ENCODE measurements around the gene ZNF580. TPM values are rescaled to one million over a fixed set of nuclear protein-coding genes. Genes with fewer than 3 reads are reported as not detected.

ZNF580 gene
- total and polyA plus RNA-seq, 9 of the 15 experiments (the other 6 are each of a cell fraction or from before 2014, with no cell fraction given): 2.3 to 47.4 (median 6.0) TPM

- TF ChIP-seq, protein P1, sequence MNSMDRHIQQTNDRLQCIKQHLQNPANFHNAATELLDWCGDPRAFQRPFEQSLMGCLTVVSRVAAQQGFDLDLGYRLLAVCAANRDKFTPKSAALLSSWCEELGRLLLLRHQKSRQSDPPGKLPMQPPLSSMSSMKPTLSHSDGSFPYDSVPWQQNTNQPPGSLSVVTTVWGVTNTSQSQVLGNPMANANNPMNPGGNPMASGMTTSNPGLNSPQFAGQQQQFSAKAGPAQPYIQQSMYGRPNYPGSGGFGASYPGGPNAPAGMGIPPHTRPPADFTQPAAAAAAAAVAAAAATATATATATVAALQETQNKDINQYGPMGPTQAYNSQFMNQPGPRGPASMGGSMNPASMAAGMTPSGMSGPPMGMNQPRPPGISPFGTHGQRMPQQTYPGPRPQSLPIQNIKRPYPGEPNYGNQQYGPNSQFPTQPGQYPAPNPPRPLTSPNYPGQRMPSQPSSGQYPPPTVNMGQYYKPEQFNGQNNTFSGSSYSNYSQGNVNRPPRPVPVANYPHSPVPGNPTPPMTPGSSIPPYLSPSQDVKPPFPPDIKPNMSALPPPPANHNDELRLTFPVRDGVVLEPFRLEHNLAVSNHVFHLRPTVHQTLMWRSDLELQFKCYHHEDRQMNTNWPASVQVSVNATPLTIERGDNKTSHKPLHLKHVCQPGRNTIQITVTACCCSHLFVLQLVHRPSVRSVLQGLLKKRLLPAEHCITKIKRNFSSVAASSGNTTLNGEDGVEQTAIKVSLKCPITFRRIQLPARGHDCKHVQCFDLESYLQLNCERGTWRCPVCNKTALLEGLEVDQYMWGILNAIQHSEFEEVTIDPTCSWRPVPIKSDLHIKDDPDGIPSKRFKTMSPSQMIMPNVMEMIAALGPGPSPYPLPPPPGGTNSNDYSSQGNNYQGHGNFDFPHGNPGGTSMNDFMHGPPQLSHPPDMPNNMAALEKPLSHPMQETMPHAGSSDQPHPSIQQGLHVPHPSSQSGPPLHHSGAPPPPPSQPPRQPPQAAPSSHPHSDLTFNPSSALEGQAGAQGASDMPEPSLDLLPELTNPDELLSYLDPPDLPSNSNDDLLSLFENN (IDR thresholded peaks at IDR 0.05; ENCODE audit: low read depth in 2 of 2, low read length in 2 of 2): no peak
- no peak for TF ChIP-seq ZKSCAN1 (IDR thresholded peaks at IDR 0.05; ENCODE audit: low read depth, low read length)
- TF ChIP-seq, protein P2, sequence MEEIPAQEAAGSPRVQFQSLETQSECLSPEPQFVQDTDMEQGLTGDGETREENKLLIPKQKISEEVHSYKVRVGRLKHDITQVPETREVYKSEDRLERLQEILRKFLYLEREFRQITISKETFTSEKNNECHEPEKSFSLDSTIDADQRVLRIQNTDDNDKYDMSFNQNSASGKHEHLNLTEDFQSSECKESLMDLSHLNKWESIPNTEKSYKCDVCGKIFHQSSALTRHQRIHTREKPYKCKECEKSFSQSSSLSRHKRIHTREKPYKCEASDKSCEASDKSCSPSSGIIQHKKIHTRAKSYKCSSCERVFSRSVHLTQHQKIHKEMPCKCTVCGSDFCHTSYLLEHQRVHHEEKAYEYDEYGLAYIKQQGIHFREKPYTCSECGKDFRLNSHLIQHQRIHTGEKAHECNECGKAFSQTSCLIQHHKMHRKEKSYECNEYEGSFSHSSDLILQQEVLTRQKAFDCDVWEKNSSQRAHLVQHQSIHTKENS (CRISPR knock-in tag; IDR thresholded peaks at IDR 0.05): no peak
- no peak for TF ChIP-seq HNRNPL (IDR thresholded peaks at IDR 0.05; ENCODE audit: low read depth, low read length)
- TF ChIP-seq BCOR (IDR thresholded peaks at IDR 0.05): no peak
- no peak for TF ChIP-seq FOXA3 (CRISPR knock-in tag; conservative IDR thresholded peaks at IDR 0.05 in 1 of 2, IDR thresholded peaks at IDR 0.05 in 1 of 2)
- TF ChIP-seq GATAD2B (IDR thresholded peaks at IDR 0.05; ENCODE audit: borderline replicate concordance): no peak
- TF ChIP-seq NFIC (IDR thresholded peaks at IDR 0.05): no peak
- peak; percentile 85 for TF ChIP-seq KDM5B (IDR thresholded peaks at IDR 0.05; ENCODE audit: insufficient replicate concordance, low read depth, low read length)
- TF ChIP-seq CHD1 (IDR thresholded peaks at IDR 0.05; ENCODE audit: low read length): no peak
- TF ChIP-seq NEUROD1 (IDR thresholded peaks at IDR 0.05; ENCODE audit: borderline replicate concordance, low read depth, low read length, partially characterized antibody): peak; percentile 20
- TF ChIP-seq ZFX (CRISPR knock-in tag; IDR thresholded peaks at IDR 0.05): peak; percentile 62
- no peak for TF ChIP-seq ZZZ3 (IDR thresholded peaks at IDR 0.05)
- TF ChIP-seq POLR2AphosphoS5 (IDR thresholded peaks at IDR 0.05; ENCODE audit: control insufficient read depth, insufficient read depth, low read depth, low read length): peak; percentile 83
- TF ChIP-seq ZNF239 (CRISPR knock-in tag; IDR thresholded peaks at IDR 0.05): no peak
- no peak for TF ChIP-seq ZNF253 (CRISPR knock-in tag; conservative IDR thresholded peaks at IDR 0.05)
- peak; percentile 77 for TF ChIP-seq RBFOX2 (IDR thresholded peaks at IDR 0.05; ENCODE audit: low read depth, low read length)
- no peak for TF ChIP-seq THRA (IDR thresholded peaks at IDR 0.05)
- TF ChIP-seq ZNF23 (CRISPR knock-in tag; IDR thresholded peaks at IDR 0.05): no peak
- TF ChIP-seq ZFP91 (CRISPR knock-in tag; IDR thresholded peaks at IDR 0.05): no peak
Observed at GRCh38 chr19:55624109-55625003, 16.4 kb upstream of the ZNF580 start, which contains the start of gene ZNF784 (continued).
